ENCODE data around the gene ZNF668. TPM values are rescaled to one million over a fixed set of nuclear protein-coding genes. Genes with fewer than 3 reads are reported as not detected.

Gene ZNF668
- total and polyA plus RNA-seq, 2 donors (not counting 1 experiment from before 2014, with no cell fraction given), result 5.8 to 12.0 TPM

DNA sequence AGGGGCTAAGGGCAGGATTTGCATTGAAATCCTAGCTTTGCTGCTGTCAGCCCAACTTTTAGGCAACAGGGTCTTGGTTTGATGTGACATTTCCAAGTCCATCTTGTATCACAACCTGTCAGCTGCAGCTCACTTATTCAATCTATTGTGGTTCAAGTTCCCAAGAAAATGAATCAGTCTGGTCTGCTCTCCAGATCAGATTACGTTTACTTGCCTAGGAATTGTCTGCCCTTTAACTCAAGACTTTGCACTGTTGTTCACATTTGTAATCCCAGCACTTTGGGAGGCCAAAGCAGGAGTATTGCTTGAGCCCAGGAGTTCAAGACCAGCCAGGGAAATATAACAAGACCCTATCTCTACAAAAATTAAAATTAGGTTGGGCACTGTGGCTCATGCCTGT, 30.7 kb downstream of the ZNF668 start:
- no peak overlapping the region for H2AFZ ChIP-seq (ENCODE audit: insufficient read depth, low read depth, low read length, poor library complexity, severe bottlenecking)

DNA sequence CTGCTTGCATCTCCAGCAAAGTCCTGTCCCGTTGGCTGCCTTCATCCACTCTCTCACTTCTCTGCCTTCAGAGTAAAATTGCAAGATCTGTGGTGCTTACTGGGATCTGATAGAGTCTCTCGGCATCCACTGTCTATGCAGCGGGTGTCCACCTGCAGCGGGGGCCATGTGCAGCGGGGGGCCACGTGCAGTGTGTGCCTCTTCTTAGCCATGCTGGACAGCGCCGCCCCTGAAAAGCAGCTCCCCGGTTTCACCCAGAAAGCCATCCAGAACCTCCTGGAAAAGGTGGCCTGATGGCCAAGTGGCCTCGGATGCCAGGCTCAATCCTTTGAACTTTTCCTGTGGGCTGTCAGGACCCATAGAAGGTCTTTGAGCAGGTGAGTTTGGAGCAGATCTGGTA, 31.2 kb downstream of the ZNF668 start:
- H3K4me1 Mint-ChIP-seq, result no peaks in the 10 kb centered on the region
- H3K4me2 ChIP-seq (replicated peaks; ENCODE audit: low read depth, low read length, poor library complexity, severe bottlenecking), result no peak overlapping the region
- no peaks in the 10 kb centered on the region for H3K9me3 Mint-ChIP-seq (ENCODE audit: insufficient read depth)
- H3K27ac Mint-ChIP-seq, result no peak overlapping the region
- TF ChIP-seq EZH2 (IDR thresholded peaks at IDR 0.05; ENCODE audit: borderline replicate concordance, insufficient read depth, low read depth, low read length, poor library complexity, severe bottlenecking), result no peak
- TF ChIP-seq, protein P1, sequence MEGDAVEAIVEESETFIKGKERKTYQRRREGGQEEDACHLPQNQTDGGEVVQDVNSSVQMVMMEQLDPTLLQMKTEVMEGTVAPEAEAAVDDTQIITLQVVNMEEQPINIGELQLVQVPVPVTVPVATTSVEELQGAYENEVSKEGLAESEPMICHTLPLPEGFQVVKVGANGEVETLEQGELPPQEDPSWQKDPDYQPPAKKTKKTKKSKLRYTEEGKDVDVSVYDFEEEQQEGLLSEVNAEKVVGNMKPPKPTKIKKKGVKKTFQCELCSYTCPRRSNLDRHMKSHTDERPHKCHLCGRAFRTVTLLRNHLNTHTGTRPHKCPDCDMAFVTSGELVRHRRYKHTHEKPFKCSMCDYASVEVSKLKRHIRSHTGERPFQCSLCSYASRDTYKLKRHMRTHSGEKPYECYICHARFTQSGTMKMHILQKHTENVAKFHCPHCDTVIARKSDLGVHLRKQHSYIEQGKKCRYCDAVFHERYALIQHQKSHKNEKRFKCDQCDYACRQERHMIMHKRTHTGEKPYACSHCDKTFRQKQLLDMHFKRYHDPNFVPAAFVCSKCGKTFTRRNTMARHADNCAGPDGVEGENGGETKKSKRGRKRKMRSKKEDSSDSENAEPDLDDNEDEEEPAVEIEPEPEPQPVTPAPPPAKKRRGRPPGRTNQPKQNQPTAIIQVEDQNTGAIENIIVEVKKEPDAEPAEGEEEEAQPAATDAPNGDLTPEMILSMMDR (IDR thresholded peaks at IDR 0.05), result no peak
- no peak for DNase-seq
- H3K4me3 Mint-ChIP-seq, result no peak overlapping the region
- H2AFZ ChIP-seq (ENCODE audit: insufficient read depth, low read depth, low read length, poor library complexity, severe bottlenecking), result no peak overlapping the region
- CTCF ChIA-PET, result no interaction called here
- H3K36me3 ChIP-seq (replicated peaks in 1 of 2; ENCODE audit: control extremely low read depth in 1 of 2, control insufficient read depth in 1 of 2, extremely low read depth in 1 of 2, insufficient read depth in 2 of 2, low read length in 1 of 2), result peaks cover 0 to 34% of the 10 kb centered on the region in 2 experiments
- intact Hi-C loops (cut with micrococcal nuclease), result no loop called here
- no peaks in the 10 kb centered on the region for H3K4me1 ChIP-seq (ENCODE audit: control insufficient read depth in 2 of 2, insufficient read depth in 2 of 2, low read length in 2 of 2)
- POLR2A ChIA-PET, result no interaction called here
- H3K9me3 ChIP-seq (ENCODE audit: control extremely low read depth in 1 of 3, control insufficient read depth in 2 of 3, insufficient read depth in 1 of 3, low read length in 2 of 3), result no peaks in the 10 kb centered on the region
- no peaks in the 10 kb centered on the region for H4K20me1 ChIP-seq (ENCODE audit: control insufficient read depth, insufficient read depth, low read length, poor library complexity, severe bottlenecking)
- H3K9ac ChIP-seq (ENCODE audit: low read length), result no peak overlapping the region
- H3K27ac ChIP-seq (ENCODE audit: low read length in 2 of 2), result no peak overlapping the region
- no peaks in the 10 kb centered on the region for H3K27me3 Mint-ChIP-seq
- H3K4me3 ChIP-seq (ENCODE audit: control extremely low read depth in 1 of 5, extremely low read depth in 1 of 5, insufficient read depth in 1 of 5, low read depth in 2 of 5, low read length in 4 of 5), result no peak overlapping the region
- WGBS (ENCODE audit: insufficient coverage), result 96% methylated on average over 10 of the region's 10 CpGs
- H3K27me3 ChIP-seq (replicated peaks in 1 of 4; ENCODE audit: control extremely low read depth in 1 of 4, control insufficient read depth in 3 of 4, insufficient read depth in 4 of 4, low read length in 3 of 4), result no peaks in the 10 kb centered on the region
- no peak for ATAC-seq (ENCODE audit: low read depth)
- no peaks in the 10 kb centered on the region for H3K79me2 ChIP-seq (ENCODE audit: control insufficient read depth, insufficient read depth, low read length)

More for the DNA sequence above, 30.7 kb downstream of the ZNF668 start:
- no peak for DNase-seq
- H3K4me1 ChIP-seq (ENCODE audit: control insufficient read depth in 2 of 2, insufficient read depth in 2 of 2, low read length in 2 of 2), result peaks cover 0 to under 1% of the 10 kb centered on the region in 2 donors
- 85% methylated on average over 1 of the region's 1 CpG for WGBS (ENCODE audit: insufficient coverage)
- no peak overlapping the region for H3K27ac Mint-ChIP-seq
- H3K4me3 ChIP-seq (ENCODE audit: control extremely low read depth in 1 of 5, extremely low read depth in 1 of 5, insufficient read depth in 1 of 5, low read depth in 2 of 5, low read length in 4 of 5), result no peak overlapping the region
- H3K27ac ChIP-seq (ENCODE audit: low read length in 2 of 2), result no peak overlapping the region
- H3K4me3 Mint-ChIP-seq, result no peak overlapping the region
- H3K4me2 ChIP-seq (replicated peaks; ENCODE audit: low read depth, low read length, poor library complexity, severe bottlenecking), result no peak overlapping the region
- peaks cover 0 to 29% of the 10 kb centered on the region in 2 experiments for H3K36me3 ChIP-seq (replicated peaks in 1 of 2; ENCODE audit: control extremely low read depth in 1 of 2, control insufficient read depth in 1 of 2, extremely low read depth in 1 of 2, insufficient read depth in 2 of 2, low read length in 1 of 2)
- no peaks in the 10 kb centered on the region for H3K79me2 ChIP-seq (ENCODE audit: control insufficient read depth, insufficient read depth, low read length)
- H3K9ac ChIP-seq (ENCODE audit: low read length), result no peak overlapping the region
- H3K9me3 ChIP-seq (ENCODE audit: control extremely low read depth in 1 of 3, control insufficient read depth in 2 of 3, insufficient read depth in 1 of 3, low read length in 2 of 3), result no peaks in the 10 kb centered on the region
- TF ChIP-seq, protein P1 (IDR thresholded peaks at IDR 0.05), result no peak
- TF ChIP-seq EZH2 (IDR thresholded peaks at IDR 0.05; ENCODE audit: borderline replicate concordance, insufficient read depth, low read depth, low read length, poor library complexity, severe bottlenecking), result no peak
- no peaks in the 10 kb centered on the region for H3K27me3 ChIP-seq (replicated peaks in 1 of 4; ENCODE audit: control extremely low read depth in 1 of 4, control insufficient read depth in 3 of 4, insufficient read depth in 4 of 4, low read length in 3 of 4)
- peaks cover 1% of the 10 kb centered on the region for H3K4me1 Mint-ChIP-seq
- H4K20me1 ChIP-seq (ENCODE audit: control insufficient read depth, insufficient read depth, low read length, poor library complexity, severe bottlenecking), result no peaks in the 10 kb centered on the region
- H3K9me3 Mint-ChIP-seq (ENCODE audit: insufficient read depth), result no peaks in the 10 kb centered on the region
- POLR2A ChIA-PET, result no interaction called here
- ATAC-seq (ENCODE audit: low read depth), result no peak
- CTCF ChIA-PET, result no interaction called here
- intact Hi-C loops (cut with micrococcal nuclease), result no loop called here
- H3K27me3 Mint-ChIP-seq, result no peaks in the 10 kb centered on the region
